Measurements from ENCODE around the gene PGBD4.
"Not testable (repeated sequence)": the region's sequence is repeated elsewhere in the genome, so short reads cannot be mapped to it uniquely, and the experiment has no call there.

PGBD4 gene

GRCh38 chr15:34114739-34115138 lies 12.9 kb downstream of the PGBD4 start:
- no peak for DNase-seq

- DNase-seq = no peak
Observed at GRCh38 chr15:34116620-34117019, 14.7 kb downstream of the PGBD4 start.

GRCh38 chr15:34119291-34119690 lies 17.4 kb downstream of the PGBD4 start:
- no peak for DNase-seq

GRCh38 chr15:34120420-34120819 lies 18.5 kb downstream of the PGBD4 start:
- DNase-seq = not testable (repeated sequence)

GRCh38 chr15:34121786-34122185 lies 19.9 kb downstream of the PGBD4 start:
- DNase-seq = not testable (repeated sequence)

- no peak for DNase-seq
Observed at GRCh38 chr15:34122771-34123183, 20.9 kb downstream of the PGBD4 start.

GRCh38 chr15:34124651-34125050 lies 22.8 kb downstream of the PGBD4 start:
- DNase-seq = no peak

GRCh38 chr15:34125945-34126344 lies 24.1 kb downstream of the PGBD4 start:
- no peak for DNase-seq

GRCh38 chr15:34126522-34126921 lies 24.6 kb downstream of the PGBD4 start:
- no peak for DNase-seq

- DNase-seq = no peak
Observed at GRCh38 chr15:34128898-34129297, 27.0 kb downstream of the PGBD4 start.

- no peak for DNase-seq
Observed at GRCh38 chr15:34132881-34133280, 31.0 kb downstream of the PGBD4 start.

GRCh38 chr15:34133511-34133910 lies 31.6 kb downstream of the PGBD4 start:
- no peak for DNase-seq

GRCh38 chr15:34147371-34148140 lies 45.7 kb downstream of the PGBD4 start:
- no peak for DNase-seq

- DNase-seq = peak; percentile 36
Observed at GRCh38 chr15:34154725-34155204, 52.9 kb downstream of the PGBD4 start.

GRCh38 chr15:34155859-34156258 lies 54.0 kb downstream of the PGBD4 start:
- no peak for DNase-seq
